GM12878 (cell line): ENCODE results near the gene ENDOD1.

Source experiments
- CEBPB ChIP-seq, 2 experiments: fragments of 150-350 bp in 1 of 2; IDR thresholded peaks; 2 replicates each; pipeline ENCODE4 v1.6.1; 2012 to 2014; ENCODE audit warnings: low read depth in 2 of 2, low read length in 2 of 2, borderline replicate concordance in 1 of 2, inconsistent platforms in 1 of 2
- EP300 ChIP-seq, 2 experiments: fragments of 150-350 bp in 1 of 2; IDR thresholded peaks; 2 replicates each; pipeline ENCODE4 v1.6.1; 2011 to 2012; ENCODE audit warnings: low read depth in 2 of 2, low read length in 2 of 2, borderline replicate concordance in 1 of 2, improper control_type of control experiment in 1 of 2, inconsistent platforms in 1 of 2; ENCODE audit not compliant: control insufficient read depth in 1 of 2
- ETV6 ChIP-seq, 2 experiments: fragments of 450-650 bp in 1 of 2; IDR thresholded peaks in 1 of 2; conservative IDR thresholded peaks in 1 of 2; 2 replicates each; pipeline ENCODE4 v1.6.1; 2014; ENCODE audit warnings: antibody characterized with exemption in 1 of 2, borderline replicate concordance in 1 of 2, low read depth in 1 of 2, mild to moderate bottlenecking in 1 of 2, moderate library complexity in 1 of 2
- FOS ChIP-seq: IDR thresholded peaks from 3 replicates; pipeline ENCODE4 v1.6.1; 2011; ENCODE audit warnings: borderline replicate concordance; ENCODE audit not compliant: insufficient read length; ENCODE audit errors: extremely low read depth
- POLR2A ChIP-seq: IDR thresholded peaks from 2 replicates; pipeline ENCODE4 v1.6.1; 2011; ENCODE audit warnings: low read depth, mild to moderate bottlenecking, low read length
- RUNX3 ChIP-seq: IDR thresholded peaks from 2 replicates; pipeline ENCODE4 v1.6.1; 2012; ENCODE audit warnings: low read length, inconsistent platforms
- SP1 ChIP-seq: IDR thresholded peaks from one replicate; pipeline ENCODE4 v1.6.1; 2011; ENCODE audit warnings: low read depth, low read length
- SREBF1 ChIP-seq: IDR thresholded peaks from 2 replicates; pipeline ENCODE4 v1.6.1; 2012; ENCODE audit warnings: mild to moderate bottlenecking, low read length
- TCF7 ChIP-seq: IDR thresholded peaks from 2 replicates; pipeline ENCODE4 v1.6.1; 2014; ENCODE audit warnings: antibody characterized with exemption, borderline replicate concordance
- ZBTB33 ChIP-seq: fragments of 450-650 bp; IDR thresholded peaks from 2 replicates; pipeline ENCODE4 v1.6.1; 2017; ENCODE audit warnings: mild to moderate bottlenecking

DNA sequence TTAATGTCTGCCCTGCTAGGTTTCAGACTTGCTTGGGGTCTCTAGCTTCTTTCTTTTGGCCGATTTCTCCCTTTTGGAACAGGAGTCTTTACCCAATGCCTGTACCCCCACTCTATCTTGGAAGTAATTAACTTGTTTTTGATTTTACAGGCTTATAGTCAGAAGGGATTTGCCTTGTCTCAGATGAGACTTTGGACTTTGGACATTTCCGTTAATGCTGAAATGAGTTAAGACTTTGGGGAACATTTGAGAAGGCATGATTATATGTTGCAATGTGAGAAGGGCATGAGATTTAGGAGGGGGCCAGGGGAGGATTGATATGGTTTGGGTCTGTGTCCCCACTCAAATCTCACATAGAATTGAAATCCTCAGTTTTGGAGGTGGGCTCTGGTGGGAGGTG lies 35.3 kb upstream of the ENDOD1 start:
- TF ChIP-seq SP1 (no peak), ETV6 (conservative IDR thresholded peaks at IDR 0.05 in 1 of 2, IDR thresholded peaks at IDR 0.05 in 1 of 2; ENCODE audit: borderline replicate concordance in 1 of 2, low read depth in 1 of 2) (no peak), TCF7 (no peak), FOS (no peak), EP300 (IDR thresholded peaks at IDR 0.05; ENCODE audit: borderline replicate concordance in 1 of 2, control insufficient read depth in 1 of 2, low read depth in 2 of 2, low read length in 2 of 2) (no peak), CEBPB (IDR thresholded peaks at IDR 0.05; ENCODE audit: borderline replicate concordance in 1 of 2, low read depth in 2 of 2, low read length in 2 of 2) (no peak), ZBTB33 (no peak), POLR2A (no peak), RUNX3 (no peak), SREBF1 (no peak)
